T-helper 17 cell (primary cell): ENCODE results near the gene SNX15. TPM values are rescaled to one million over a fixed set of nuclear protein-coding genes. Genes with fewer than 3 reads are reported as not detected.

Experiments used
- ATAC-seq: fragments of 150-1000 bp; cut with Tn5 transposase; 2 replicates; pipeline ENCODE4 v1.10.0; 2021; ENCODE audit warnings: mild to moderate bottlenecking, moderate library complexity
- DNase-seq, 3 donors: peaks; one replicate each; pipeline versions ENCODE4 v3.0.0 to v3.0.0-alpha.2; 2020 to 2021
- H3K9me3 ChIP-seq: one replicate; pipeline ENCODE4 v1.7.0; 2013; ENCODE audit warnings: low read length, mild to moderate bottlenecking; ENCODE audit not compliant: control insufficient read depth, poor library complexity, severe bottlenecking
- H3K27ac Mint-ChIP-seq: one replicate; pipeline ENCODE4 v1.8.0; 2022; ENCODE audit warnings: mild to moderate bottlenecking, moderate library complexity, mixed read lengths
- H3K27me3 Mint-ChIP-seq: one replicate; pipeline ENCODE4 v1.8.0; 2022; ENCODE audit warnings: mixed read lengths
- H3K36me3 Mint-ChIP-seq: one replicate; pipeline ENCODE4 v1.8.0; 2022; ENCODE audit warnings: low read depth, mixed read lengths
- H3K4me1 Mint-ChIP-seq: one replicate; pipeline ENCODE4 v1.8.0; 2022; ENCODE audit warnings: mild to moderate bottlenecking, mixed read lengths
- H3K4me3 Mint-ChIP-seq: one replicate; pipeline ENCODE4 v1.8.0; 2022; ENCODE audit warnings: mild to moderate bottlenecking, moderate library complexity, mixed read lengths
- total RNA-seq, 4 donors: library from RNA in 2 of 4; stranded (reverse) in 2 of 4; gene quantifications; one replicate each; pipeline ENCODE4 v1.2.3 and lab custom pipeline; 2022 to 2026

The SNX15 gene
- total RNA-seq, 2 donors from 2014 or later = 19.7 to 20.8 TPM

- peak; percentile 88 for ATAC-seq
- no peak for DNase-seq
- peaks cover 12% of the 10 kb centered on the region for H3K4me1 Mint-ChIP-seq
These were observed 26.7 kb downstream of the SNX15 start for GRCh38 chr11:65053827-65054508.

DNA sequence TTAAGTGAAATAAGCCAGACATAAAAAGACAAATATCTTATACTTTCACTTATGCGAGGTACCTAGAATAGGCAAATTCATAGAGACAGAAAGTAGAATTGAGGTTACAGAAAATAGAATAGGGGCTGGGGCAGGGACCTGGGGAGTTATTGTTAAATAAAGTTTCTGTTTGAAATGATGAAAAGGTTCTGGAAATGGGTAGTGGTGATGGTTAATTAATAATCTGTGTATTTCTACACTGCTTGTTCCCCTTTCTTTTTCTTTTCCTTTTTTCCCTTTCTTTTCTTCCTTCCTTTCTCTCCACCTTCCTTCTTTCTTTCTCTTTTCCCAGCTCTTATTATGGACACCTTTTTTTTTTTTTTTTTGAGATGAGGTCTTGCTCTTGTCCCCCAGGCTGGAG, 28.3 kb downstream of the SNX15 start:
- Mint-ChIP-seq H3K27me3 (no peaks in the 10 kb centered on the region), H3K27ac (peak overlapping the region; percentile 75), H3K4me1 (peaks cover 20% of the 10 kb centered on the region), H3K4me3 (no peak overlapping the region), H3K36me3 (no peaks in the 10 kb centered on the region)
- DNase-seq = no peak
- H3K9me3 ChIP-seq = no peaks in the 10 kb centered on the region
- ATAC-seq = no peak

More at GRCh38 chr11:65053827-65054508, 26.7 kb downstream of the SNX15 start:
- Mint-ChIP-seq H3K36me3 (no peaks in the 10 kb centered on the region), H3K27me3 (no peaks in the 10 kb centered on the region), H3K27ac (peak overlapping the region; percentile 93), H3K4me3 (peak overlapping the region; percentile 81)
- no peaks in the 10 kb centered on the region for H3K9me3 ChIP-seq

DNA sequence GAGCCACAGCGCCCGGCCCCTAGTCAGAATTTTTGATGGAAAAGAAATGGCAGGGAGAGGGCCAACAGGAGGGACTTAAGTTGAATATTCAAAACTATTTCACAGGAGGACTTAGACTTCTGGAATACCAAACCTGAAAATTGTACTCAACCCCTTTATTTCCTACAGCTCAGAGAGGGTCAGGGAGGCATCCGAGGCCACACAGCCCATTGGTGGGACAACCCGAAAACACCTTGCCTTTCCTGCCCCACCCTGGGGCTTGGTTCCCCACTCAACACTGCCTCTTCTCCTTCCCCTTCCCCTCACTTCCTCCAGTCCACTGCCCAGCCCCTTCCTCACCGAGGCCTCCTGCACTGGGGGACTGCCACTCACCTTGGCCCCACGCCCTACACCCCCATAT, 29.8 kb downstream of the SNX15 start:
- no peaks in the 10 kb centered on the region for H3K9me3 ChIP-seq
- no peak for DNase-seq
- Mint-ChIP-seq H3K4me3 (no peak overlapping the region), H3K27ac (no peak overlapping the region), H3K4me1 (peaks cover 24% of the 10 kb centered on the region), H3K27me3 (no peaks in the 10 kb centered on the region), H3K36me3 (no peaks in the 10 kb centered on the region)
- no peak for ATAC-seq

DNA sequence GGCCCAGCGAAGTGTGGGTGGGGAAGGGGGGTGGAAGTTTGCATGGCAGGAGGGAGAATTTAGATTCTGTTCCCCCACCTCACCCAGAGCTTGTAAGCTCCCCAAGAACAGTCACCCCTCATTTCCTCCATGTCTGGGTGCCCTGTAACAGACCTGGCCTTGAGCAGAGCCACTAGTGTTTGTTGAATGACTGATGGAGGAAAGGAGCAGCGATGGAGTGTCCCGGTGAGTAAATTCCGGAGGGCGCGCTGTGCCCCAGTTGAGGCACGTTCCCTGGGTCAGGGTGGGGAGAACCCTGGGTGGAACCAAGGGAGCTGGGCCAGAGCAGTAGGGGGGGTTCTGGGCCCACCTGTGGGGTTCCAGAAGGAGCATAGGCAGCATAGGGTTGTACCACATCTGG, 30.3 kb downstream of the SNX15 start:
- Mint-ChIP-seq H3K36me3 (no peaks in the 10 kb centered on the region), H3K27ac (no peak overlapping the region), H3K4me3 (no peak overlapping the region), H3K27me3 (no peaks in the 10 kb centered on the region), H3K4me1 (peaks cover 28% of the 10 kb centered on the region)
- DNase-seq (no peak), ATAC-seq (no peak)
- H3K9me3 ChIP-seq = no peaks in the 10 kb centered on the region

- Mint-ChIP-seq H3K36me3 (no peaks in the 10 kb centered on the region), H3K4me1 (peaks cover 28% of the 10 kb centered on the region), H3K27me3 (peaks cover 4% of the 10 kb centered on the region), H3K4me3 (no peak overlapping the region), H3K27ac (no peak overlapping the region)
- no peaks in the 10 kb centered on the region for H3K9me3 ChIP-seq
- ATAC-seq (no peak), DNase-seq (no peak)
These were observed 30.8 kb downstream of the SNX15 start for GRCh38 chr11:65058012-65058411.

DNA sequence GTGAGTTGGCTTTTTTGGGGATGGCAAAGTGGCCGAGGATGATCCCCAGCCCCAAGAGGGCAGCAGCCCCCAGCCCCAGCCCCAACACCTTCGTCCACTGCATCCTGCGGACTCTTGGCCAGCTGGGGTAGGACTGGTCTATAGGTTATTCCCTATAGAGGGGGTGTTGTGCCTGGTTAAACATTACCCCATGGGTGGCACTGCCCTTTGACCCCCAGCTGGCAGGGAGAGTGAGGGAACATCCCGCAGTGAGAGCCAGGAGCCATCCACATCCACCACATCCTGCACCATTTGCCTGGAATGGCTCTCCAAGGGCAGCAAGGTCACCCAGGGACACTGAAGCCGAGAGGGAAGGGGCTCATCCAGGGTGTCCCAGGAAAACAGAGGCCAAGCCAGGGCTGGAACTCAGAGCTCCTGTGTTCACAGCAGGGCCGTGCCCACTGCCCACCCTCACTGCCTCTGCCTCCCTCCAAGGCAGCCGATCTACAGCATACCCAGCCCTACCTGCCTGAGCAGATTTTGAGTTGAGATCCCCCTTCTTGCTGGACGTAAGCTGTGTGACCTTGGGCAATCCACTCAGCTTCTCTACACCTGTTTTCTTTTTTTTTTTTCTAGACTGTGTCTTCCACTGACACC, 31.3 kb downstream of the SNX15 start, which contains the start of gene NAALADL1:
Gene NAALADL1 (minus strand): TSS at position 135 of the 636 bp plus-strand sequence. CDS start 32 bp downstream, at position 103.
- no peak within 1 kb of the TSS for H3K27ac Mint-ChIP-seq
- H3K27me3 Mint-ChIP-seq = peaks cover 6% of the 10 kb centered on the region
- no peak for ATAC-seq
- peaks cover 27% of the 10 kb centered on the region for H3K4me1 Mint-ChIP-seq
- H3K36me3 Mint-ChIP-seq = no peaks in the 10 kb centered on the region
- no peak for DNase-seq
- no peaks in the 10 kb centered on the region for H3K9me3 ChIP-seq
- no peak within 1 kb of the TSS for H3K4me3 Mint-ChIP-seq

DNA sequence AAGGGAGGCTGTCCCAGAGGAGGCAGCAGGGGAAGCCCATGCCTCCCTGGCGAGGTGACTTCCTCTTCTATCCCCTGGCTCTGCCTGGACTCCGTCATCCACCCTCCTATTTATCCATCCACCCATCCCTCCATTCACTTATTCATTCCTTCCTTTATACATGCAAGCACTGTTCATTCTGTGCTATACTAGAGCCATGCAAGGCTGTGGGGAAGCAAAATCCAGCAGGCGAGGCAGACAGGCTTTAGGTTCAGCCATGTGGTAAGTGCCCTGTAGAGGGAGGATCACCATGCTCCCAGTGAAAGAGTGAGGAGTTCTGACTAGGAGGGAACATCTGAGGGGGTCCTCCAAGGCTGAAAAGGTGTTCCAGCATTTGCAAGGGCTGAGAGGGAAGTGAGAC, 32.3 kb downstream of the SNX15 start:
- ATAC-seq (no peak), DNase-seq (no peak)
- Mint-ChIP-seq H3K4me1 (peaks cover 19% of the 10 kb centered on the region), H3K4me3 (no peak overlapping the region), H3K27ac (no peak overlapping the region), H3K27me3 (peaks cover 6% of the 10 kb centered on the region), H3K36me3 (no peaks in the 10 kb centered on the region)
- no peaks in the 10 kb centered on the region for H3K9me3 ChIP-seq

DNA sequence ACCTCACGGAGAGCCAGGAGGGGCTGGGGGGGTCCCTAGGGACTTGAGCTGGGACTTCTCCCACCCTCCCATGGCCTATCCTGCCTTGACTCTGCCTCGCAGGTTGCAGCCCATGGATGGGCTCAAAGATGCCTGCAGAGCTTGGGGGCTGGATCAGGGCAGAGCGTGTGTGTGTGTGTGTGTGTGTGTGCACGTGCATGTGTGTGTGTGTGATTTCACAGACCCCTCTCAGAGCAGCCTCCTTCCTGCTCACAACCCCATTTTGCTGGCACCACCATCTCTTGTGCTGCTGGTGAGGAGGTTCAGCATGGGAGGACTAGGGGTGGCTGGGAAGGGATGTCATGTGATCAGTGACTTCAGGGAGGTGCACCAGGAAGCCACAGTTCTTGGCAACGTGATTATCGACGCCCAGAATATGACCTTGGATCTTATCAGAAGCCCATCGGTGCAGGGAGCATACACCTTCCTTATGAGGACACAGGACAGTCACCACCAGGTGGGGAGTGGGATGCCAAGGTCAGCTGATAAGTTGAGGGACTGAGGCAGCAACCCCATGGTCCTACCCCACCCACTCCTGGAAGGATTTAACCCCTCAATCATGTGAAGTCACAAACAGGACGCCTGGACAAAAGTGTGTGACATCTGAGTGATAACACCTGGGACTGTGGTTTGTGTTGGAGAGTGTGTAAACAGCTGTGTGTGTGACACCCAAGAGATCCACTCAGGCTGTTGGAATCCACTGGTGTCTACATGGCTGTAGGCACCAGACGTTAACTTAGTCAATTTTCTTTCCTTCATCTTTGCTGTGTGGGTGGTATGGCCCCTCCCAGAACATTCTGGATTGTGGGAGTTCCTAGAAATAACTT, 33.0 kb downstream of the SNX15 start:
- H3K4me1 Mint-ChIP-seq = peaks cover 19% of the 10 kb centered on the region
- no peak for ATAC-seq
- H3K4me3 Mint-ChIP-seq = no peak overlapping the region
- no peaks in the 10 kb centered on the region for H3K9me3 ChIP-seq
- H3K36me3 Mint-ChIP-seq = no peaks in the 10 kb centered on the region
- H3K27ac Mint-ChIP-seq = no peak overlapping the region
- no peak for DNase-seq
- H3K27me3 Mint-ChIP-seq = peaks cover 6% of the 10 kb centered on the region

- Mint-ChIP-seq H3K4me3 (no peak overlapping the region), H3K36me3 (no peaks in the 10 kb centered on the region), H3K27ac (no peak overlapping the region), H3K4me1 (peaks cover 16% of the 10 kb centered on the region), H3K27me3 (peaks cover 6% of the 10 kb centered on the region)
- no peak for DNase-seq
- H3K9me3 ChIP-seq = no peaks in the 10 kb centered on the region
- ATAC-seq = peak; percentile 18
These were observed 33.7 kb downstream of the SNX15 start for GRCh38 chr11:65060913-65061408.

GRCh38 chr11:65063532-65063931, 36.3 kb downstream of the SNX15 start:
- H3K9me3 ChIP-seq = no peaks in the 10 kb centered on the region
- no peak for DNase-seq
- Mint-ChIP-seq H3K4me1 (peaks cover 16% of the 10 kb centered on the region), H3K27me3 (peaks cover 6% of the 10 kb centered on the region), H3K36me3 (no peaks in the 10 kb centered on the region), H3K4me3 (no peak overlapping the region), H3K27ac (no peak overlapping the region)
- no peak for ATAC-seq

- DNase-seq = no peak
- H3K27me3 Mint-ChIP-seq = peaks cover 6% of the 10 kb centered on the region
- no peak for ATAC-seq
- no peaks in the 10 kb centered on the region for H3K36me3 Mint-ChIP-seq
- no peaks in the 10 kb centered on the region for H3K9me3 ChIP-seq
- no peak overlapping the region for H3K27ac Mint-ChIP-seq
- H3K4me3 Mint-ChIP-seq = no peak overlapping the region
- H3K4me1 Mint-ChIP-seq = peaks cover 12% of the 10 kb centered on the region
These were observed 37.6 kb downstream of the SNX15 start for GRCh38 chr11:65064847-65065240.

- DNase-seq (no peak), ATAC-seq (no peak)
- Mint-ChIP-seq H3K4me1 (peaks cover 8% of the 10 kb centered on the region), H3K4me3 (no peak overlapping the region), H3K36me3 (no peaks in the 10 kb centered on the region), H3K27ac (no peak overlapping the region), H3K27me3 (peaks cover 6% of the 10 kb centered on the region)
- no peaks in the 10 kb centered on the region for H3K9me3 ChIP-seq
These were observed 38.6 kb downstream of the SNX15 start for GRCh38 chr11:65065851-65066250.

GRCh38 chr11:65066315-65066714, 39.1 kb downstream of the SNX15 start:
- no peak overlapping the region for H3K27ac Mint-ChIP-seq
- peaks cover 6% of the 10 kb centered on the region for H3K27me3 Mint-ChIP-seq
- H3K36me3 Mint-ChIP-seq = no peaks in the 10 kb centered on the region
- no peak for DNase-seq
- ATAC-seq = no peak
- H3K4me3 Mint-ChIP-seq = no peak overlapping the region
- no peaks in the 10 kb centered on the region for H3K9me3 ChIP-seq
- H3K4me1 Mint-ChIP-seq = peaks cover 4% of the 10 kb centered on the region
